Prostate gland (tissue), 2 donors: ENCODE results near the gene BICD1. TPM values are rescaled to one million over a fixed set of nuclear protein-coding genes. Genes with fewer than 3 reads are reported as not detected.
"Not testable (repeated sequence)": the region's sequence is repeated elsewhere in the genome, so short reads cannot be mapped to it uniquely, and the experiment has no call there.

ENCODE experiments used
- DNase-seq: peaks from one replicate; pipeline ENCODE4 v3.0.0-alpha.2; 2019; ENCODE audit warnings: low spot score
- H3K27ac ChIP-seq, 2 donors: fragments of 200-600 bp; sonication (generic); 2 replicates each; pipeline ENCODE4 v1.5.1; 2017 to 2019
- H3K27me3 ChIP-seq: fragments of 200-600 bp; sonication (generic); replicated peaks from 2 replicates; pipeline ENCODE4 v1.5.1; 2019; ENCODE audit not compliant: insufficient read depth
- H3K36me3 ChIP-seq, 2 donors: fragments of 200-600 bp; sonication (generic); 1 replicate in 1 of 2; 2 replicates in 1 of 2; pipeline versions ENCODE4 v1.5.1 to v1.8.1; 2017 to 2019
- H3K4me1 ChIP-seq: fragments of 200-600 bp; sonication (generic); replicated peaks from 2 replicates; pipeline ENCODE4 v1.5.1; 2019
- H3K4me3 ChIP-seq, 2 donors: fragments of 200-600 bp; sonication (generic); 2 replicates each; pipeline ENCODE4 v1.5.1; 2017 to 2019
- H3K9me3 ChIP-seq: fragments of 200-600 bp; sonication (generic); 2 replicates; pipeline ENCODE4 v1.5.1; 2017
- CTCF ChIP-seq, 4 experiments: fragments of 200-600 bp in 2 of 4; fragments of 450-650 bp in 2 of 4; sonication (generic) in 2 of 4; IDR thresholded peaks; 1 replicate in 3 of 4; 2 replicates in 1 of 4; pipeline ENCODE4 v1.5.1; 2016 to 2019; ENCODE audit warnings: antibody characterized with exemption in 4 of 4, mild to moderate bottlenecking in 2 of 4, moderate library complexity in 2 of 4
- POLR2A ChIP-seq: fragments of 450-650 bp; IDR thresholded peaks from one replicate; pipeline ENCODE4 v1.6.1; 2016; ENCODE audit warnings: antibody characterized with exemption, mild to moderate bottlenecking
- POLR2AphosphoS5 ChIP-seq: sonication (generic); formaldehyde crosslinking; IDR thresholded peaks from one replicate; pipeline ENCODE4 v1.6.1; 2017; ENCODE audit warnings: antibody characterized with exemption
- WGBS: methylation state at CpG from one replicate; pipeline ENCODE4 v1.1.5; 2018; 5-methylcytosine and 5-hydroxymethylcytosine counted together
- intact Hi-C: fragments of 100-400 bp; cut with DNase I; formaldehyde crosslinking; loops from one replicate; pipeline ENCODE4 v1.14.2; 2022
- total RNA-seq, 2 donors: library from RNA; depleted of rRNA; stranded (reverse); fragments of >200 nt; gene quantifications; one replicate each; pipeline ENCODE4 v1.1.0, GENCODE V29; 2016

The BICD1 gene
- total RNA-seq, 2 donors from 2014 or later: 8.6 to 26.2 TPM

DNA sequence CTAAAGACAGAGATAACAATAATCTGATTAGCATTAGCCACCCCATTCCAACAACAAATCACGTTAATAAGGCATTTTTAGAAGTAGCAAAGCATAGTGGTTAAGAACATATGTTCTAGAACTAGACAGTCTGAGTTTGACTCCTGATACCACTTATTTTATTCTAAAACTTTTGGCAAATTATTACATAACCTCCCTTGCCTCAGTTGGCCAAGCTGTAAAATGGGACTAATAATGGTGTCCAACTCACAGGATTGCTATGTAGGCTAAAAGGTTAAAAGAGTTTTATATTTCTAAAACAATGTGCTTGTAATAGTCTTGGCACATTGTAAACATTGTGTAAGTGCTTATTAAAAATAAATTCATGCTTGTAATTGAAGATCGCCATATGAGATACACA lies 168.0 kb downstream of the BICD1 start:
- TF ChIP-seq CTCF (IDR thresholded peaks at IDR 0.05): no peak
- WGBS: 78% methylated on average over 2 of the region's 2 CpGs
- H3K4me3 ChIP-seq: no peak overlapping the region
- no peaks in the 10 kb centered on the region for H3K9me3 ChIP-seq
- intact Hi-C loops: no loop called here
- DNase-seq: no peak
- H3K4me1 ChIP-seq: no peaks in the 10 kb centered on the region
- H3K27me3 ChIP-seq: no peaks in the 10 kb centered on the region
- no peaks in the 10 kb centered on the region for H3K36me3 ChIP-seq
- H3K27ac ChIP-seq: no peak overlapping the region

DNA sequence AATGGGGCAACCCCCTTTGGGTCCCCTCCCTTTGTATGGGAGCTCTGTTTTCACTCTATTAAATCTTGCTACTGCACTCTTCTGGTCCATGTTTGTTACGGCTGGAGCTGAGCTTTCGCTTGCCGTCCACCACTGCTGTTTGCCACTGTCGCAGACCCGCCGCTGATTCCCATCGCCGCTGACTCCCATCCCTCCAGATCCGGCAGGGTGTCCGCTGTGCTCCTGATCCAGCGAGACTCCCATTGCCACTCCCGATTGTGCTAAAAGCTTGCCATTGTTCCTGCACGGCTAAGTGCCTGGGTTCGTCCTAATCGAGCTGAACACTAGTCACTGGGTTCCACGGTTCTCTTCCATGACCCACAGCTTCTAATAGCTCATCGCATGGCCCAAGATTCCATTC lies 168.9 kb downstream of the BICD1 start:
- H3K4me1 ChIP-seq, H3K27me3 ChIP-seq, intact Hi-C loops, H3K4me3 ChIP-seq, H3K27ac ChIP-seq, H3K36me3 ChIP-seq, H3K9me3 ChIP-seq, DNase-seq: not testable (repeated sequence)
- 91% methylated on average over 17 of the region's 17 CpGs for WGBS

DNA sequence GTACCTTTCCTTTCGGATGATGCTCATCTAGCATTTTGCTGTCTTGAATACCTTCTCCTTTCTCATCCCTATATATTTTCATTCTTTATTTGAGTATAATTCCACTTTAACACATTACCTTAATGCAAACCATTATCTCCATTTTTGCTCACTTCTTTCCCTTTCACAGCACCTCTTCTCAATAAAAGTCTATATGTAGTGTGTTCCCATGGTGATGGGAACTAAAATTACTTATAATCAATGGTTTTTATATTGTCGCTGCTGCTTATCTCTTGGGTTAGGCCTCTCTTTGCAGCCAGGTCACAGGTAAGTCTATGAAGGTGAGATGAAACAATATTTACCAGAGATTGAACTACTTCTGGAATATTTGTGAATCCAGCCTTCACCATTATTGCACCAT lies 171.1 kb downstream of the BICD1 start:
- Histone ChIP-seq H3K36me3 (no peaks in the 10 kb centered on the region), H3K4me1 (no peaks in the 10 kb centered on the region), H3K27me3 (no peaks in the 10 kb centered on the region), H3K9me3 (no peaks in the 10 kb centered on the region), H3K4me3 (no peak overlapping the region), H3K27ac (no peak overlapping the region)
- no peak for DNase-seq
- 89% methylated on average over 2 of the region's 2 CpGs for WGBS
- TF ChIP-seq POLR2A (no peak), CTCF (IDR thresholded peaks at IDR 0.05) (no peak), POLR2AphosphoS5 (no peak)
- intact Hi-C loops: no loop called here

DNA sequence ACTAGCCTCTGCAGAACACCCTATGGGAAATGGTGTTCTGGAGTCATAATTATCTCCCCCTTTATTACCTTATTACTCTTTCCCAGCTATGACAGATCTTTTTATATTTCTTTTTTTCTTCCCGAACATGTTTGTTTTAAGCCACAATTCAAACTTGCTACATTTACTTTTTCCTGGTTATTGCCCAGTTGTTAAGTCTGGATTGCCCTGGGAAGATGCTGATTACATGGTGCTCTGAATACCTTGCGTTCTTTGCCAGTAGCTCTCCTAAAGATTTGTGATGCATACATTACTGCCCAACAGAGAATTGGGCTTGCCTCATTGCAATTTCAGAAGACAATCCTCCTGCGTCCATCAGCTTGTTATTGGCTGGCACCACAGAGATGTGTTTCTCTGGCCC lies 174.5 kb downstream of the BICD1 start:
- H3K4me3 ChIP-seq: no peak overlapping the region
- TF ChIP-seq POLR2A: no peak
- TF ChIP-seq POLR2AphosphoS5: no peak
- no peak for TF ChIP-seq CTCF (IDR thresholded peaks at IDR 0.05)
- no peaks in the 10 kb centered on the region for H3K27me3 ChIP-seq
- 69% methylated on average over 3 of the region's 3 CpGs for WGBS
- H3K27ac ChIP-seq: no peak overlapping the region
- no peaks in the 10 kb centered on the region for H3K36me3 ChIP-seq
- no peaks in the 10 kb centered on the region for H3K4me1 ChIP-seq
- no peaks in the 10 kb centered on the region for H3K9me3 ChIP-seq
- intact Hi-C loops: no loop called here
- no peak for DNase-seq

DNA sequence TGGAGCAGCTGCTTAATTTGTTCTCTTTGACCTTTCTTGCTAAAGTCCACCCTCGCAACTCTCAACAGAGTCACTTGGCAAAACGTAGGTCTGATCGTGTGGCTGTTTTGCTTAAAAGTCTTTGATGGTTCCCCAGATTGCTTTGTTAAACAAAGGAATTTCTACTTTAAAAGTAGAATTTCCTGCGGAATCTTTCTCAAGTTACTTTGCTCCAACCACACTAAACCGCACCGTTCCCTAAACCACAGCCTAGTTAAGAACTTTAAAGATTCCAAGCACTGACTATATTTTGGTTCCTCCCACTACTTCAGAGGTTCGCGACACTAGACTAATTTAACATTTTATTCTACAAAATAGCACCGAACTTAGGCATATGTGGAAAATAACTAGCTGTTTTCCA lies 177.9 kb downstream of the BICD1 start:
- H3K4me1 ChIP-seq: no peaks in the 10 kb centered on the region

More for the DNA sequence above, 177.9 kb downstream of the BICD1 start:
- Histone ChIP-seq H3K27ac (no peak overlapping the region), H3K9me3 (no peaks in the 10 kb centered on the region), H3K27me3 (no peaks in the 10 kb centered on the region), H3K36me3 (no peaks in the 10 kb centered on the region), H3K4me3 (no peak overlapping the region)
- 86% methylated on average over 9 of the region's 9 CpGs for WGBS
- intact Hi-C loops: no loop called here
- DNase-seq: no peak
- TF ChIP-seq CTCF (IDR thresholded peaks at IDR 0.05) (no peak), POLR2A (no peak), POLR2AphosphoS5 (no peak)
